ENCODE measurements around the gene HCRTR1. TPM values are rescaled to one million over a fixed set of nuclear protein-coding genes. Genes with fewer than 3 reads are reported as not detected.

HCRTR1 gene
- total and polyA plus RNA-seq, 2 of the 8 experiments (the other 6 are each of a cell fraction or from before 2014, with no cell fraction given) = 0.35 to 0.39 TPM

DNA sequence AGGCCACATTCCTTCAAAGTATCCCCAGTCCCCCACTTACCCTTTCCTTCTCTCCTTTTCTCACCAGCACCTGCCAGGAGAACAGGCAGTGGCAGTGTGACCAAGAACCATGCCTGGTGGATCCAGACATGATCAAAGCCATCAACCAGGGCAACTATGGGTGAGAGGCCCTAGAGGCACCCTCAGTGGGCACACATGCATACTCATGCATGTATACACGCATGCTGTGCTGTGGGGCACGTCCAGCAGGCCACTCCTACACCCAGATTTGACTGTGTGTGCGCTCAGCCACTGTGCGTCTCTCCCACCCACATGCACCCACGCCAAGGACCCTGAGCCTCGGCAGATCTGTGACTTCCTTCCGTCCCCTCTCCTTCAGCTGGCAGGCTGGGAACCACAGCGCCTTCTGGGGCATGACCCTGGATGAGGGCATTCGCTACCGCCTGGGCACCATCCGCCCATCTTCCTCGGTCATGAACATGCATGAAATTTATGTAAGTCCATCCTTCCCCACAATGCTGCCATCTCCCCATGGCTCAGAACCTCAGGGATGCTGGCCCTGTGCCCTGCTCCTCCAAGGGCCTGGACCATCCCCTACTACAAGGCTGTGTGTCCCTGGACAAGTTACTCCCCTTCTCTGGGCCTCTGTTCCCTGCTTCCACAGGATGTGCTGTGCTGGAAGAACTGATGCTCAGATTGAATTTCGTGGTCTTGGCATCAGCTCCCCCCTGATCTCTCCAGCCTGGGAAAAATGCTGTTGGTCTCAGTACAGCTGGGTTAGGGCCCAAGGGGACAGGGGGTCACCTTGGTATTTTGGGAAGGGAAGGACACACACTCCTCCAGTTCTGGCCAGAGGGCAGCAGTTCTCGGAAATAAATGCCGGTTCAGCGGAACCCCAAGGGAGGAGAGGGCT lies 34.2 kb upstream of the HCRTR1 start (continued):
- TF ChIP-seq, protein P1, sequence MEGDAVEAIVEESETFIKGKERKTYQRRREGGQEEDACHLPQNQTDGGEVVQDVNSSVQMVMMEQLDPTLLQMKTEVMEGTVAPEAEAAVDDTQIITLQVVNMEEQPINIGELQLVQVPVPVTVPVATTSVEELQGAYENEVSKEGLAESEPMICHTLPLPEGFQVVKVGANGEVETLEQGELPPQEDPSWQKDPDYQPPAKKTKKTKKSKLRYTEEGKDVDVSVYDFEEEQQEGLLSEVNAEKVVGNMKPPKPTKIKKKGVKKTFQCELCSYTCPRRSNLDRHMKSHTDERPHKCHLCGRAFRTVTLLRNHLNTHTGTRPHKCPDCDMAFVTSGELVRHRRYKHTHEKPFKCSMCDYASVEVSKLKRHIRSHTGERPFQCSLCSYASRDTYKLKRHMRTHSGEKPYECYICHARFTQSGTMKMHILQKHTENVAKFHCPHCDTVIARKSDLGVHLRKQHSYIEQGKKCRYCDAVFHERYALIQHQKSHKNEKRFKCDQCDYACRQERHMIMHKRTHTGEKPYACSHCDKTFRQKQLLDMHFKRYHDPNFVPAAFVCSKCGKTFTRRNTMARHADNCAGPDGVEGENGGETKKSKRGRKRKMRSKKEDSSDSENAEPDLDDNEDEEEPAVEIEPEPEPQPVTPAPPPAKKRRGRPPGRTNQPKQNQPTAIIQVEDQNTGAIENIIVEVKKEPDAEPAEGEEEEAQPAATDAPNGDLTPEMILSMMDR (IDR thresholded peaks at IDR 0.05; ENCODE audit: control extremely low read depth in 1 of 3, insufficient read depth in 1 of 3, low read depth in 1 of 3, low read length in 3 of 3) = no peak
- no peak for TF ChIP-seq HDAC6 (IDR thresholded peaks at IDR 0.05; ENCODE audit: low read depth, low read length)
